ENCODE measurements around the gene ERCC1.

Gene ERCC1

GRCh38 chr19:45423589-45424190, at the start of gene ERCC1:
TSS of gene ERCC1 (minus strand) at chr19:45423917. CDS start at chr19:45423374, 543 bp downstream.
- Mint-ChIP-seq H3K36me3 (ENCODE audit: low read depth) (peaks cover 22% of the 10 kb centered on the region), H3K4me3 (peak within 1 kb of the TSS; percentile 94), H3K27me3 (ENCODE audit: low read depth) (peaks cover 8% of the 10 kb centered on the region), H3K9me3 (no peaks in the 10 kb centered on the region), H3K4me1 (ENCODE audit: low read depth) (peaks cover 46% of the 10 kb centered on the region), H3K27ac (peak within 1 kb of the TSS; percentile 93)

GRCh38 chr19:45473367-45473681, 49.6 kb upstream of the ERCC1 start:
- Mint-ChIP-seq H3K9me3 (no peaks in the 10 kb centered on the region), H3K4me3 (no peak overlapping the region), H3K27me3 (ENCODE audit: low read depth) (peaks cover 61% of the 10 kb centered on the region), H3K36me3 (ENCODE audit: low read depth) (peaks cover 2% of the 10 kb centered on the region), H3K4me1 (ENCODE audit: low read depth) (peaks cover 29% of the 10 kb centered on the region), H3K27ac (no peak overlapping the region)

- no peak overlapping the region for H3K4me3 Mint-ChIP-seq
- H3K9me3 Mint-ChIP-seq: no peaks in the 10 kb centered on the region
- H3K4me1 Mint-ChIP-seq (ENCODE audit: low read depth): peaks cover 30% of the 10 kb centered on the region
- peaks cover 61% of the 10 kb centered on the region for H3K27me3 Mint-ChIP-seq (ENCODE audit: low read depth)
- H3K27ac Mint-ChIP-seq: no peak overlapping the region
- peaks cover 2% of the 10 kb centered on the region for H3K36me3 Mint-ChIP-seq (ENCODE audit: low read depth)
Measured at GRCh38 chr19:45472563-45473366, 49.0 kb upstream of the ERCC1 start.

GRCh38 chr19:45471931-45472562, 48.3 kb upstream of the ERCC1 start:
- no peaks in the 10 kb centered on the region for H3K9me3 Mint-ChIP-seq
- H3K27ac Mint-ChIP-seq: peak overlapping the region; percentile 19
- no peak overlapping the region for H3K4me3 Mint-ChIP-seq
- H3K4me1 Mint-ChIP-seq (ENCODE audit: low read depth): peaks cover 32% of the 10 kb centered on the region
- H3K27me3 Mint-ChIP-seq (ENCODE audit: low read depth): peaks cover 59% of the 10 kb centered on the region
- H3K36me3 Mint-ChIP-seq (ENCODE audit: low read depth): peaks cover 2% of the 10 kb centered on the region

GRCh38 chr19:45471111-45471930, 47.6 kb upstream of the ERCC1 start:
- peaks cover 2% of the 10 kb centered on the region for H3K36me3 Mint-ChIP-seq (ENCODE audit: low read depth)
- H3K27me3 Mint-ChIP-seq (ENCODE audit: low read depth): peaks cover 54% of the 10 kb centered on the region
- no peak overlapping the region for H3K4me3 Mint-ChIP-seq
- H3K9me3 Mint-ChIP-seq: no peaks in the 10 kb centered on the region
- H3K27ac Mint-ChIP-seq: peak overlapping the region; percentile 19
- H3K4me1 Mint-ChIP-seq (ENCODE audit: low read depth): peaks cover 30% of the 10 kb centered on the region

- H3K27me3 Mint-ChIP-seq (ENCODE audit: low read depth): peaks cover 53% of the 10 kb centered on the region
- peaks cover 2% of the 10 kb centered on the region for H3K36me3 Mint-ChIP-seq (ENCODE audit: low read depth)
- H3K4me1 Mint-ChIP-seq (ENCODE audit: low read depth): peaks cover 28% of the 10 kb centered on the region
- H3K9me3 Mint-ChIP-seq: no peaks in the 10 kb centered on the region
- no peak overlapping the region for H3K4me3 Mint-ChIP-seq
- no peak overlapping the region for H3K27ac Mint-ChIP-seq
Measured at GRCh38 chr19:45470762-45471081, 47.0 kb upstream of the ERCC1 start.

- H3K9me3 Mint-ChIP-seq: no peaks in the 10 kb centered on the region
- peak overlapping the region; percentile 94 for H3K27ac Mint-ChIP-seq
- H3K4me1 Mint-ChIP-seq (ENCODE audit: low read depth): peaks cover 26% of the 10 kb centered on the region
- peaks cover 2% of the 10 kb centered on the region for H3K36me3 Mint-ChIP-seq (ENCODE audit: low read depth)
- peak overlapping the region; percentile 89 for H3K4me3 Mint-ChIP-seq
- H3K27me3 Mint-ChIP-seq (ENCODE audit: low read depth): peaks cover 47% of the 10 kb centered on the region
Measured at GRCh38 chr19:45469945-45470761, 46.4 kb upstream of the ERCC1 start.

- peak overlapping the region; percentile 94 for H3K27ac Mint-ChIP-seq
- peaks cover 45% of the 10 kb centered on the region for H3K27me3 Mint-ChIP-seq (ENCODE audit: low read depth)
- no peaks in the 10 kb centered on the region for H3K9me3 Mint-ChIP-seq
- H3K4me3 Mint-ChIP-seq: peak overlapping the region; percentile 89
- H3K36me3 Mint-ChIP-seq (ENCODE audit: low read depth): peaks cover 2% of the 10 kb centered on the region
- H3K4me1 Mint-ChIP-seq (ENCODE audit: low read depth): peaks cover 24% of the 10 kb centered on the region
Measured at GRCh38 chr19:45469132-45469944, 45.6 kb upstream of the ERCC1 start.

- H3K36me3 Mint-ChIP-seq (ENCODE audit: low read depth): peaks cover 2% of the 10 kb centered on the region
- H3K27ac Mint-ChIP-seq: peak overlapping the region; percentile 94
- H3K4me3 Mint-ChIP-seq: peak overlapping the region; percentile 89
- H3K4me1 Mint-ChIP-seq (ENCODE audit: low read depth): peaks cover 24% of the 10 kb centered on the region
- peaks cover 40% of the 10 kb centered on the region for H3K27me3 Mint-ChIP-seq (ENCODE audit: low read depth)
- H3K9me3 Mint-ChIP-seq: no peaks in the 10 kb centered on the region
Measured at GRCh38 chr19:45468803-45469131, 45.0 kb upstream of the ERCC1 start.

- Mint-ChIP-seq H3K27me3 (ENCODE audit: low read depth) (peaks cover 37% of the 10 kb centered on the region), H3K4me3 (peak overlapping the region; percentile 89), H3K4me1 (ENCODE audit: low read depth) (peaks cover 24% of the 10 kb centered on the region), H3K27ac (peak overlapping the region; percentile 94), H3K9me3 (no peaks in the 10 kb centered on the region), H3K36me3 (ENCODE audit: low read depth) (peaks cover 2% of the 10 kb centered on the region)
Measured at GRCh38 chr19:45468159-45468651, 44.5 kb upstream of the ERCC1 start.

- H3K4me1 Mint-ChIP-seq (ENCODE audit: low read depth): peaks cover 21% of the 10 kb centered on the region
- H3K9me3 Mint-ChIP-seq: no peaks in the 10 kb centered on the region
- H3K27ac Mint-ChIP-seq: peak within 1 kb of the TSS; percentile 94
- H3K36me3 Mint-ChIP-seq (ENCODE audit: low read depth): no peaks in the 10 kb centered on the region
- H3K27me3 Mint-ChIP-seq (ENCODE audit: low read depth): peaks cover 34% of the 10 kb centered on the region
- peak within 1 kb of the TSS; percentile 89 for H3K4me3 Mint-ChIP-seq
Measured at GRCh38 chr19:45467456-45468158, 43.9 kb upstream of the ERCC1 start, which contains the start of gene FOSB. TSS of gene FOSB (plus strand) at chr19:45467996. CDS start at chr19:45468587, 591 bp downstream.

GRCh38 chr19:45467115-45467455, 43.4 kb upstream of the ERCC1 start:
- Mint-ChIP-seq H3K27ac (peak overlapping the region; percentile 94), H3K27me3 (ENCODE audit: low read depth) (peaks cover 29% of the 10 kb centered on the region), H3K9me3 (no peaks in the 10 kb centered on the region), H3K4me3 (peak overlapping the region; percentile 89), H3K4me1 (ENCODE audit: low read depth) (peaks cover 21% of the 10 kb centered on the region), H3K36me3 (ENCODE audit: low read depth) (no peaks in the 10 kb centered on the region)

Measured in T-helper 1 cell treated with Interleukin-12 subunit alpha and Interleukin-12 subunit beta and Interleukin-4 antibody, amounts not matched to agents 30 μg/mL and 1 μg/mL, for 36 hours (primary cell).